Stimulated activated CD8-positive, alpha-beta memory T cell treated with anti-CD3 and anti-CD28 coated beads, Interleukin-15, amount 100 ng/mL, for 24 hours (primary cell): Measurements from ENCODE around the gene KCNT2.

Experiments used
- DNase-seq: peaks from one replicate; pipeline ENCODE4 v3.0.0-alpha.2; 2020; ENCODE audit warnings: low read depth

KCNT2 gene

DNA sequence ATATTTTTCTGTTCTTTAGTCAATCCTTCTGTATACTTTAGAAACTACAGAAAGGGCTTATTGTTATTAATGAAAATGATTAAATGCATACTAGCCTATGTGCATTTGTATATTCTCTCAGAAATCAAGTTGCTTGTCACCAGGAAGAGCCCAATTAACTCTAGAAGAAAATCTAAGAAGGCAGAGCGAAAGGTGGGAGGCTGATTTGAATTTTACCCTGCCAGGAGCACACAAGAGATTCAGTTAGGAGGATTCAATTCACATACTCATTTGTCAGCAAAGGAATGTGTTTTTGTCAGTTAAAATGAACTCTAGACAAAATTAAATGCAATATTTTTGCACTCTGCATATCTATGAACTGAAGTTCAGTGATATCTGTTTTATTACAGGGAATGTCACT is 411.8 kb downstream of the KCNT2 start:
- DNase-seq, result no peak

DNA sequence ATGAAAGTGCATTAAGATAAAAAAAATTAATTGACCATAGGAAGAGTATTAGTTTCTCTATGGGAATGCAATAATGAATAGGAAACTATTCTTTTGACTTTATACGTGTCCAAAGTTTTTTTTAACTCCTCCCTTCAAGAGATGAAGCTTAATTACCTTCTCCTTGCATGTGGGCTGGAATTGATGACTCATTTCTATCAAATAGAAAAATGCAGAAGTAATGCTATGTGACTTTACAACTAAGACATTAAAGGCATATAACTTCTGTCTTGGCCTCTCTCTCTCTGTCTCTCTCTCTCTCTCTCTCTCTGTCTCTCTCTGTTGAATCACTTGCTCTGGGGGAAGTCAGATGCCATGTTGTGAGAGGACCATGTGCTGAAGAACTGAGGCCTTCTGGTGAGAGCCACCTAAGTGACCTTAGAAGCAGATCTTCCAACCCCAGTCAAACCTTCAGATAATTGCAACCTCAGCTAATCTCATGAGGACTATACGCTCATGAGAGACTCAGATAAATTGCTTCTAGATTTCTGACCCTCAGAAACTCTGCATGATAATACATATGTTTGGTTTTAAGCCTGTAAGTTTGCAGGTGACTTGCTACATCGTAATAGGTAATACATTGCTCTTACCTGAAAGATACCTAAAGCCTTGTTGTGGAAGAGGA is 414.2 kb downstream of the KCNT2 start:
- DNase-seq, result no peak

DNA sequence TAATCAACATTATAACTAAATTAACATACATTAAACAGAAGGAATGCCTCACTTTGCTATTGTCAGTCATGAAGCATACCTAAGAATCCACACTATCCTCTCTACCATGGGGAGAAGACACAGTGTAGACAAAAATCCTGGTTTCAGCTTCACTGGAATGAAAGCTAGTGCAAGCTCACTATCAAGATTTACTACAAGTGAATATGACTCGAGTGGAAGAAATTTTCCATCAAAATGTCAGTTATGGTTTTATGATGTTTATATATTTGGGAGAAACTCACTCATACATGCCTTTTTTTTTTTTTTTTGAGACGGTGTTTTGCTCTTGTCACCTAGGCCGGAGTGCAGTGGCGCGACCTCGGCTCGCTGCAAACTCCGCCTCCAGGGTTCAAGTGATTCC is 424.3 kb downstream of the KCNT2 start:
- no peak for DNase-seq

DNA sequence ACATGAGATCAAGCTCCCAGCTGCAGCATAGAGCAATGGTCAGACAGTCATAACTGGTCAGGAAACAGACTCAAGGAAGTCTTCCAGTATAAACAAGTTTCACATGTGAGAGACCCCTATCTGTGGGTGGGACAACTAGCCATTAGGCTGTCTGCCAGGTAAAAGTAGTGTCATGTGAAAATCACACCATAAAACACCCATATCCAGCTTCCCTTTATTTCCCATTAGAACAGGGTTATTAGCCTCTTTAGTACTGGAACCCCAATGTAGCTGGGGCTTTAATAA is 426.7 kb downstream of the KCNT2 start:
- DNase-seq, result no peak

DNA sequence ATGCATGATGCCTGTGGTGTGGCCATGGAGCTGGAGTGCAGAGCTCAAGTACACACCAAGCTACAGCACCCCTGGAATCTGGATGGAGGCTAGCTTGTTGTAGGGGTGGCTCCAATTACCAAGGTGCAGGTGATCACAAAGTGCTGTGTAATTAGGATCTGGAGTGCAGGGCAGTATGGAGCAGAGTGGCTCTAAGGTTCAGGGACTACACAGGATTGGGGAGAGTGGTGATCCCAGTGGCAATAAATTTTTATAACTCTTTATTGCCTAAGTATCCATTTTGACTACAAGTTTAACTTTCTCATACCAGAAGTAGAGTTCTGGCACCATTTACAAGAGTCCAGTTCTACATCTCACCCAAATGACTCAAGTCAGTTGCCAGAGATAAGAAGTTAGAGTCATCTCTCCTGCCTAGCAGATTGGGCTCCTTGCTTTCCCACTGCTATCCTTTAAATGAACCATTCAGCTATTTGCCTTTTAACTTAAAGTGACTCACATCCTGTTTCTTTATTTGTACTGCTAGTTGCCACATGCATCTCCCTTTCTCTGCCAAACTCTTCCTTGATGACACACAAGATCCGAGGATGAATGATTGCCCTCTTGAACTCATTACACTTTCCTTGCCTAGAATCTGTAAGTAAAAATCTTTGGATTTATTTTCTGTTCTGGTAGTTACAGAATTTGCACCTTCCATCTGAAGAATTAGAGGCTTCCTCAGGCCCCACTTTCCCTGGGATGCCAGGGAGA is 427.2 kb downstream of the KCNT2 start:
- no peak for DNase-seq

DNA sequence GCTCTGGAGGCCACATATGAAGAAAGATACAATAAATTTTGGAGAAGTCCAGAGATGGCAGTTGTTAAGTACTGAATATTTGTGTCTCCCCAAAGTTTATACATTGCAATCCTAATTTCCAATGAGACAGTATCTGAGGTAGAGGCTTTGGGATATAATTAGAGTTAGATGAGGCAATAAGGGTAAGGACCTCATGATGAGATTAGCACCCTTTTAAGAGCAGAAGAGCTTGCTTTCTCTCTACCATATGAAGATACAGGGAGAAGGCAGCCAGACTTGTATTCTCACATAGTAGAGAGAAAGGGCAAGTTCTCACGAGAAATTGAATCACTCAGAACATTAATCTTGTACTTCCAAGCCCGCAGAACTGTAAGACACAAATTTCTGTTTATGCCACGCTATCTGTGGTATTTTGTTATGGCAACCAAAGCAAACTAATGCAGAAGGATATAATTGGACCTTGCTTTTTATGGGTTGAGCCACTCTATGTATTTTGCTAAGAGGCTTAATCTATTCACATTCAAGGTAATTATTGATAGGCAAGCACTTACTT is 430.1 kb downstream of the KCNT2 start:
- no peak for DNase-seq
